K562 (cell line): ENCODE data around the gene ZNF865. TPM values are rescaled to one million over a fixed set of nuclear protein-coding genes. Genes with fewer than 3 reads are reported as not detected.

ENCODE experiments used
- BHLHE40 ChIP-seq: IDR thresholded peaks from 2 replicates; pipeline ENCODE4 v1.6.1; 2011; ENCODE audit warnings: low read length, improper control_type of control experiment
- CHD1 ChIP-seq: fragments of 200-600 bp; sonication (generic); IDR thresholded peaks from one replicate; pipeline ENCODE4 v1.6.1; 2012; ENCODE audit warnings: mild to moderate bottlenecking, moderate library complexity, low read length, inconsistent platforms
- FUS ChIP-seq: fragments of 200-400 bp; formaldehyde crosslinking; optimal IDR thresholded peaks from 2 replicates; pipeline ENCODE3; 2017; ENCODE audit warnings: low read depth, low read length
- GABPB2 ChIP-seq: fragments of 250-450 bp; sonication (Bioruptor Pico); conservative IDR thresholded peaks from 2 replicates; pipeline ENCODE4 v1.5.1; 2021; ENCODE audit warnings: mild to moderate bottlenecking
- HEY1 ChIP-seq: fragments of 250-450 bp; sonication (Bioruptor Pico); IDR thresholded peaks from 2 replicates; pipeline ENCODE4 v1.5.0; 2020; ENCODE audit warnings: mild to moderate bottlenecking, moderate library complexity, borderline replicate concordance
- MECOM ChIP-seq: fragments of 250-450 bp; sonication (Bioruptor Pico); IDR thresholded peaks from 2 replicates; pipeline ENCODE4 v1.8.0; 2022; ENCODE audit warnings: inconsistent platforms
- MYC ChIP-seq, 2 experiments: fragments of 250-450 bp in 1 of 2; sonication (Bioruptor Pico) in 1 of 2; IDR thresholded peaks; 2 replicates each; pipeline versions ENCODE4 v1.5.1 to v1.6.1; 2012 to 2021; ENCODE audit warnings: low read depth in 2 of 2, borderline replicate concordance in 1 of 2, improper control_type of control experiment in 1 of 2, low read length in 1 of 2, mild to moderate bottlenecking in 1 of 2, moderate library complexity in 1 of 2
- NFE2 ChIP-seq: IDR thresholded peaks from 2 replicates; pipeline ENCODE4 v1.6.1; 2014; ENCODE audit warnings: antibody characterized with exemption, low read depth
- NFRKB ChIP-seq: fragments of 450-650 bp; IDR thresholded peaks from 2 replicates; pipeline ENCODE4 v1.6.1; 2016; ENCODE audit warnings: low read depth
- RBM22 ChIP-seq: fragments of 200-400 bp; formaldehyde crosslinking; IDR thresholded peaks from 2 replicates; pipeline ENCODE4 v1.6.1; 2018; ENCODE audit warnings: low read length, low read depth; ENCODE audit not compliant: poor library complexity, severe bottlenecking
- RFX1 ChIP-seq: fragments of 450-650 bp; IDR thresholded peaks from 2 replicates; pipeline ENCODE4 v1.6.1; 2016; ENCODE audit warnings: mild to moderate bottlenecking, moderate library complexity
- TCF7 ChIP-seq: sonication (generic); IDR thresholded peaks from 2 replicates; pipeline ENCODE4 v1.6.1; 2016; ENCODE audit warnings: antibody characterized with exemption, borderline replicate concordance
- ZFX ChIP-seq: sonication (generic); formaldehyde crosslinking; IDR thresholded peaks from 2 replicates; pipeline ENCODE4 v1.8.0; 2022; ENCODE audit warnings: mild to moderate bottlenecking, missing genetic modification reagents, moderate library complexity
- ZNF263 ChIP-seq: sonication (generic); formaldehyde crosslinking; IDR thresholded peaks from 2 replicates; pipeline ENCODE4 v1.8.0; 2022; ENCODE audit warnings: mild to moderate bottlenecking, missing genetic modification reagents, borderline replicate concordance
- ZNF316 ChIP-seq: fragments of 450-650 bp; IDR thresholded peaks from 2 replicates; pipeline ENCODE4 v1.6.1; 2016
- ZNF707 ChIP-seq: fragments of 250-450 bp; sonication (Bioruptor Pico); conservative IDR thresholded peaks from 2 replicates; pipeline ENCODE4 v1.8.0; 2022; ENCODE audit warnings: inconsistent platforms, mild to moderate bottlenecking, moderate library complexity
- ZNF717 ChIP-seq: fragments of 250-450 bp; sonication (Bioruptor Pico); IDR thresholded peaks from 2 replicates; pipeline ENCODE4 v1.5.0; 2021
- polyA plus RNA-seq, 8 experiments: library from polyadenylated mRNA; depleted of rRNA in 4 of 8; stranded (reverse) in 5 of 8; unstranded in 3 of 8; fragments of >200 nt; fragmentation: Nextera tagmentation in 2 of 8; fragmentation: Illumina TruSeq in 1 of 8; extraction: Ambion mirVana in 2 of 8; extraction: Trizol in 1 of 8; gene quantifications; 2 replicates each; pipeline versions ENCODE4 v1.2.1 to v1.2.3, GENCODE V29; 2011 to 2014; ENCODE audit warnings: inconsistent platforms in 1 of 8, missing spikeins in 1 of 8
- total RNA-seq, 7 experiments: library from RNA; depleted of rRNA in 6 of 7; stranded (reverse); fragments of >200 nt in 6 of 7; fragmentation: Illumina TruSeq in 2 of 7; extraction: Trizol in 2 of 7; gene quantifications; 2 replicates each; pipeline versions ENCODE4 v1.2.1 to v1.2.3, GENCODE V29; 2011 to 2021; ENCODE audit warnings: low replicate concordance in 1 of 7
- TF ChIP-seq, protein P1 (sequence below): fragments of 250-450 bp; sonication (Bioruptor Pico); IDR thresholded peaks from 2 replicates; pipeline ENCODE4 v1.8.0; 2022; ENCODE audit warnings: inconsistent platforms
- TF ChIP-seq, protein P2 (sequence below): fragments of 450-650 bp; IDR thresholded peaks from one replicate; pipeline ENCODE4 v1.6.1; 2018; ENCODE audit warnings: mild to moderate bottlenecking, moderate library complexity; ENCODE audit not compliant: partially characterized antibody
- TF ChIP-seq, protein P3 (sequence below): sonication (generic); formaldehyde crosslinking; IDR thresholded peaks from 2 replicates; pipeline ENCODE4 v1.8.0; 2022; ENCODE audit warnings: mild to moderate bottlenecking, missing genetic modification reagents
- TF ChIP-seq, protein P4 (sequence below), 3 experiments: fragments of 200-800 bp in 1 of 3; fragments of 250-450 bp in 1 of 3; fragments of 450-650 bp in 1 of 3; sonication (Bioruptor Pico) in 1 of 3; sonication (Bioruptor generic) in 1 of 3; formaldehyde crosslinking in 1 of 3; IDR thresholded peaks; 2 replicates each; pipeline versions ENCODE4 v1.6.1 to v1.8.0; 2016 to 2022; ENCODE audit warnings: mild to moderate bottlenecking in 2 of 3, missing genetic modification characterization in 2 of 3, missing compliant biosample characterization in 1 of 3, moderate library complexity in 1 of 3

The ZNF865 gene
- total and polyA plus RNA-seq, 9 of the 15 experiments (the other 6 are each of a cell fraction or from before 2014, with no cell fraction given), result 0.40 to 18.8 (median 1.6) TPM; not detected in 2

DNA sequence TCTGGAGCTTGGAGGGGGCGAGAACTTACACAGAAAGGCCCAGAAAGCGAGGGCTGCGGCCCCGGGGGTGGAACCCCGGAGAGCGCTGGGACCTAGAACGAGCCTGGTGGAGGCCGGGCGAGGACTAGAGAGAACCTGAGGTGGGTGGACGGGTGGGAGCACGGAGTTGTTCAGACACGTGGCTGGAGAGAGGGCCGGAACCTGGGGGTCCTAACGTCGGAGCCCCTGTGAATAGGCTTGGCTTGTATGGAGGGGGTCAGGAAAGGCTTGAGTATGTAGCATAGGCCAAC lies 38.4 kb downstream of the ZNF865 start (continued):
- TF ChIP-seq RBM22, result peak; percentile 23
- TF ChIP-seq CHD1, result no peak
- TF ChIP-seq ZFX, result peak; percentile 11; the same call in 1 of the 2 replicates
- TF ChIP-seq, protein P1, sequence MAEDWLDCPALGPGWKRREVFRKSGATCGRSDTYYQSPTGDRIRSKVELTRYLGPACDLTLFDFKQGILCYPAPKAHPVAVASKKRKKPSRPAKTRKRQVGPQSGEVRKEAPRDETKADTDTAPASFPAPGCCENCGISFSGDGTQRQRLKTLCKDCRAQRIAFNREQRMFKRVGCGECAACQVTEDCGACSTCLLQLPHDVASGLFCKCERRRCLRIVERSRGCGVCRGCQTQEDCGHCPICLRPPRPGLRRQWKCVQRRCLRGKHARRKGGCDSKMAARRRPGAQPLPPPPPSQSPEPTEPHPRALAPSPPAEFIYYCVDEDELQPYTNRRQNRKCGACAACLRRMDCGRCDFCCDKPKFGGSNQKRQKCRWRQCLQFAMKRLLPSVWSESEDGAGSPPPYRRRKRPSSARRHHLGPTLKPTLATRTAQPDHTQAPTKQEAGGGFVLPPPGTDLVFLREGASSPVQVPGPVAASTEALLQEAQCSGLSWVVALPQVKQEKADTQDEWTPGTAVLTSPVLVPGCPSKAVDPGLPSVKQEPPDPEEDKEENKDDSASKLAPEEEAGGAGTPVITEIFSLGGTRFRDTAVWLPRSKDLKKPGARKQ (CRISPR knock-in tag), result no peak
- TF ChIP-seq NFRKB, result 0 out of 2 replicates have a peak, but pooled peaks have one; percentile 4
- TF ChIP-seq ZNF263 (CRISPR knock-in tag), result peak; percentile 25; the same call in 1 of the 2 replicates
- TF ChIP-seq, protein P2, sequence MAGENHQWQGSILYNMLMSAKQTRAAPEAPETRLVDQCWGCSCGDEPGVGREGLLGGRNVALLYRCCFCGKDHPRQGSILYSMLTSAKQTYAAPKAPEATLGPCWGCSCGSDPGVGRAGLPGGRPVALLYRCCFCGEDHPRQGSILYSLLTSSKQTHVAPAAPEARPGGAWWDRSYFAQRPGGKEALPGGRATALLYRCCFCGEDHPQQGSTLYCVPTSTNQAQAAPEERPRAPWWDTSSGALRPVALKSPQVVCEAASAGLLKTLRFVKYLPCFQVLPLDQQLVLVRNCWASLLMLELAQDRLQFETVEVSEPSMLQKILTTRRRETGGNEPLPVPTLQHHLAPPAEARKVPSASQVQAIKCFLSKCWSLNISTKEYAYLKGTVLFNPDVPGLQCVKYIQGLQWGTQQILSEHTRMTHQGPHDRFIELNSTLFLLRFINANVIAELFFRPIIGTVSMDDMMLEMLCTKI, result no peak
- TF ChIP-seq TCF7, result no peak
- TF ChIP-seq ZNF316, result no peak
- no peak for TF ChIP-seq GABPB2 (CRISPR knock-in tag)
- TF ChIP-seq BHLHE40, result no peak
- TF ChIP-seq RFX1, result no peak
- TF ChIP-seq, protein P3, sequence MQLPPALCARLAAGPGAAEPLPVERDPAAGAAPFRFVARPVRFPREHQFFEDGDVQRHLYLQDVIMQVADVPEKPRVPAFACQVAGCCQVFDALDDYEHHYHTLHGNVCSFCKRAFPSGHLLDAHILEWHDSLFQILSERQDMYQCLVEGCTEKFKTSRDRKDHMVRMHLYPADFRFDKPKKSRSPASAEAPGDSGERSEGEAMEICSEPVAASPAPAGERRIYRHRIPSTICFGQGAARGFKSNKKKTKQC, result no peak
- no peak for TF ChIP-seq ZNF717 (CRISPR knock-in tag)
- TF ChIP-seq NFE2, result no peak
- TF ChIP-seq FUS, result no peak
- no peak for TF ChIP-seq MECOM (CRISPR knock-in tag)
- TF ChIP-seq HEY1 (CRISPR knock-in tag), result no peak
- TF ChIP-seq, protein P4, sequence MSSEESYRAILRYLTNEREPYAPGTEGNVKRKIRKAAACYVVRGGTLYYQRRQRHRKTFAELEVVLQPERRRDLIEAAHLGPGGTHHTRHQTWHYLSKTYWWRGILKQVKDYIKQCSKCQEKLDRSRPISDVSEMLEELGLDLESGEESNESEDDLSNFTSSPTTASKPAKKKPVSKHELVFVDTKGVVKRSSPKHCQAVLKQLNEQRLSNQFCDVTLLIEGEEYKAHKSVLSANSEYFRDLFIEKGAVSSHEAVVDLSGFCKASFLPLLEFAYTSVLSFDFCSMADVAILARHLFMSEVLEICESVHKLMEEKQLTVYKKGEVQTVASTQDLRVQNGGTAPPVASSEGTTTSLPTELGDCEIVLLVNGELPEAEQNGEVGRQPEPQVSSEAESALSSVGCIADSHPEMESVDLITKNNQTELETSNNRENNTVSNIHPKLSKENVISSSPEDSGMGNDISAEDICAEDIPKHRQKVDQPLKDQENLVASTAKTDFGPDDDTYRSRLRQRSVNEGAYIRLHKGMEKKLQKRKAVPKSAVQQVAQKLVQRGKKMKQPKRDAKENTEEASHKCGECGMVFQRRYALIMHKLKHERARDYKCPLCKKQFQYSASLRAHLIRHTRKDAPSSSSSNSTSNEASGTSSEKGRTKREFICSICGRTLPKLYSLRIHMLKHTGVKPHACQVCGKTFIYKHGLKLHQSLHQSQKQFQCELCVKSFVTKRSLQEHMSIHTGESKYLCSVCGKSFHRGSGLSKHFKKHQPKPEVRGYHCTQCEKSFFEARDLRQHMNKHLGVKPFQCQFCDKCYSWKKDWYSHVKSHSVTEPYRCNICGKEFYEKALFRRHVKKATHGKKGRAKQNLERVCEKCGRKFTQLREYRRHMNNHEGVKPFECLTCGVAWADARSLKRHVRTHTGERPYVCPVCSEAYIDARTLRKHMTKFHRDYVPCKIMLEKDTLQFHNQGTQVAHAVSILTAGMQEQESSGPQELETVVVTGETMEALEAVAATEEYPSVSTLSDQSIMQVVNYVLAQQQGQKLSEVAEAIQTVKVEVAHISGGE (CRISPR knock-in tag; IDR thresholded peaks at IDR 0.05), result no peak; a peak in 1 of 6 replicates
- no peak for TF ChIP-seq ZNF707 (CRISPR knock-in tag)
- TF ChIP-seq MYC (IDR thresholded peaks at IDR 0.05; ENCODE audit: low read depth, low read length), result no peak
- TF ChIP-seq MYC (CRISPR knock-in tag; IDR thresholded peaks at IDR 0.05; ENCODE audit: borderline replicate concordance, low read depth), result no peak
